Calu3 (cell line): ENCODE data around the gene KIF21B. TPM values are rescaled to one million over a fixed set of nuclear protein-coding genes. Genes with fewer than 3 reads are reported as not detected.

ENCODE experiments used
- BruUV-seq: library from RNA; stranded (reverse); fragments of 400-500 nt; replicated peaks from 2 replicates; lab custom pipeline; 2021; lab: Mats Ljungman, UMichigan
- CTCF ChIA-PET: fragments of 300-600 bp; sonication (Branson Sonifier 250); formaldehyde crosslinking; loops from one replicate; lab custom pipeline; 2022; ENCODE audit warnings: antibody characterized with exemption; lab: Charles Lee
- DNase-seq: peaks from one replicate; pipeline ENCODE4 v3.0.0; 2022
- H3K27ac Mint-ChIP-seq: one replicate; pipeline ENCODE4 v1.8.0; 2022; ENCODE audit warnings: mixed read lengths; ENCODE audit not compliant: unreplicated experiment
- H3K27me3 Mint-ChIP-seq: one replicate; pipeline ENCODE4 v1.8.0; 2022; ENCODE audit warnings: mixed read lengths; ENCODE audit not compliant: unreplicated experiment
- H3K36me3 Mint-ChIP-seq: one replicate; pipeline ENCODE4 v1.8.0; 2022; ENCODE audit warnings: mild to moderate bottlenecking, moderate library complexity, mixed read lengths; ENCODE audit not compliant: insufficient read depth, unreplicated experiment
- H3K4me1 Mint-ChIP-seq: one replicate; pipeline ENCODE4 v1.8.0; 2022; ENCODE audit warnings: mild to moderate bottlenecking, low read depth, mixed read lengths; ENCODE audit not compliant: unreplicated experiment
- H3K4me3 Mint-ChIP-seq: one replicate; pipeline ENCODE4 v1.8.0; 2022; ENCODE audit warnings: mild to moderate bottlenecking, low read depth, moderate library complexity, mixed read lengths; ENCODE audit not compliant: unreplicated experiment
- H3K9me3 Mint-ChIP-seq: one replicate; pipeline ENCODE4 v1.8.0; 2022; ENCODE audit warnings: low read depth, mixed read lengths; ENCODE audit not compliant: unreplicated experiment
- intact Hi-C: fragments of 100-400 bp; cut with micrococcal nuclease; formaldehyde crosslinking; loops from one replicate; pipeline ENCODE4 v1.10.0; 2022; ENCODE audit not compliant: unreplicated experiment
- total RNA-seq: library from RNA; stranded (reverse); gene quantifications from 2 replicates; pipeline ENCODE4 v1.2.3, GENCODE V29; 2022
- TF ChIP-seq, protein P1 (sequence below): fragments of 200-600 bp; IDR thresholded peaks from one replicate; pipeline ENCODE4 v1.8.0; 2022; ENCODE audit warnings: antibody characterized with exemption; ENCODE audit not compliant: unreplicated experiment

The KIF21B gene
- total RNA-seq, 1 experiment from 2014 or later: 6.7 TPM

DNA sequence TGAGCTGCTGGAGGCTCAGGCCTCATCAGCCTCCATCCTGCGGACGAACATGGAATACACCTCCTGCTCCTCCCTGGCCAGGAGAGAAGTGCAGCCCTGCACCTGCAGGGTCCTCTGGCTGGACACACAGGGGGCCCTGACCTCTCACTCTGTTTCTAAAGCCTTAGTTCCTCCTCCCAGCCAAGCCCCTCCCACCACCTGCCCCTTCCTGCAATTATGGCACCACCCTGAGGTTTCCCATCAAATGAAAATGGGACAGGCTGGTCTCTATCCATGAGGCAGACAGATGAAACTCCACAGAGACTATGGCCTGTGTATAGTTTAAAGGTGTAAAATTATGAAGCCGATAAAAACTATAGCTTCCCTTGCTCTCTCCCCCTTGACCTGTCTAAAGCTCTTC lies 46.1 kb upstream of the KIF21B start:
- intact Hi-C loops: no loop called here
- DNase-seq: no peak
- Mint-ChIP-seq H3K4me3 (no peak overlapping the region), H3K36me3 (no peaks in the 10 kb centered on the region), H3K4me1 (no peaks in the 10 kb centered on the region), H3K27ac (no peak overlapping the region), H3K9me3 (no peaks in the 10 kb centered on the region), H3K27me3 (peaks cover 90% of the 10 kb centered on the region)
- TF ChIP-seq, protein P1, sequence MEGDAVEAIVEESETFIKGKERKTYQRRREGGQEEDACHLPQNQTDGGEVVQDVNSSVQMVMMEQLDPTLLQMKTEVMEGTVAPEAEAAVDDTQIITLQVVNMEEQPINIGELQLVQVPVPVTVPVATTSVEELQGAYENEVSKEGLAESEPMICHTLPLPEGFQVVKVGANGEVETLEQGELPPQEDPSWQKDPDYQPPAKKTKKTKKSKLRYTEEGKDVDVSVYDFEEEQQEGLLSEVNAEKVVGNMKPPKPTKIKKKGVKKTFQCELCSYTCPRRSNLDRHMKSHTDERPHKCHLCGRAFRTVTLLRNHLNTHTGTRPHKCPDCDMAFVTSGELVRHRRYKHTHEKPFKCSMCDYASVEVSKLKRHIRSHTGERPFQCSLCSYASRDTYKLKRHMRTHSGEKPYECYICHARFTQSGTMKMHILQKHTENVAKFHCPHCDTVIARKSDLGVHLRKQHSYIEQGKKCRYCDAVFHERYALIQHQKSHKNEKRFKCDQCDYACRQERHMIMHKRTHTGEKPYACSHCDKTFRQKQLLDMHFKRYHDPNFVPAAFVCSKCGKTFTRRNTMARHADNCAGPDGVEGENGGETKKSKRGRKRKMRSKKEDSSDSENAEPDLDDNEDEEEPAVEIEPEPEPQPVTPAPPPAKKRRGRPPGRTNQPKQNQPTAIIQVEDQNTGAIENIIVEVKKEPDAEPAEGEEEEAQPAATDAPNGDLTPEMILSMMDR: no peak
- no TSS peak for BruUV-seq
- CTCF ChIA-PET: interaction anchor here (0.7 kb wide), 1 partner anchor 9 kb away, joined by 3 read pairs; no protein-coding TSS in a partner anchor

DNA sequence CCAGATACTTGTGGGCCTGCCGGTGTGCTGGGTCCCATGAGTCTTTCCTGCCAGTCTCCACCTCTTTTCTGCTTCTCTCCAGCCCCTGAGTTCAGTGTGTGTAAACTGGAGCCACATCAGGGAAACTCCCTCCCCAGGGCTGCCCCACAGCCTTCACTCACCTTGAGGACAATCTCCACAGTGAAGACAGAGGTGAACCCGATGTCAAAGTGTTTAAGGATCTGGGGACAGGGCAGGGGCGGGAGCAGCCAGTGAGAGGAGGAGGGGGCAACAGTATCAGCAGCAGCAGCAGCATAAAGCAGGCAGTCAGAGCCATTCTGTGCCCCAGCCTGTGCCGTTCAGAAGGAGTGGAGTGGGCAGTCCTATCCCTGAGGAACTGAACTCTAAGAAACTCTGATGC lies 45.5 kb upstream of the KIF21B start:
- TF ChIP-seq, protein P1: no peak
- H3K27ac Mint-ChIP-seq: no peak overlapping the region
- H3K36me3 Mint-ChIP-seq: no peaks in the 10 kb centered on the region
- H3K9me3 Mint-ChIP-seq: no peaks in the 10 kb centered on the region
- BruUV-seq: no TSS peak
- peaks cover 94% of the 10 kb centered on the region for H3K27me3 Mint-ChIP-seq
- CTCF ChIA-PET: no interaction called here
- H3K4me3 Mint-ChIP-seq: no peak overlapping the region
- intact Hi-C loops: no loop called here
- no peaks in the 10 kb centered on the region for H3K4me1 Mint-ChIP-seq
- DNase-seq: no peak

DNA sequence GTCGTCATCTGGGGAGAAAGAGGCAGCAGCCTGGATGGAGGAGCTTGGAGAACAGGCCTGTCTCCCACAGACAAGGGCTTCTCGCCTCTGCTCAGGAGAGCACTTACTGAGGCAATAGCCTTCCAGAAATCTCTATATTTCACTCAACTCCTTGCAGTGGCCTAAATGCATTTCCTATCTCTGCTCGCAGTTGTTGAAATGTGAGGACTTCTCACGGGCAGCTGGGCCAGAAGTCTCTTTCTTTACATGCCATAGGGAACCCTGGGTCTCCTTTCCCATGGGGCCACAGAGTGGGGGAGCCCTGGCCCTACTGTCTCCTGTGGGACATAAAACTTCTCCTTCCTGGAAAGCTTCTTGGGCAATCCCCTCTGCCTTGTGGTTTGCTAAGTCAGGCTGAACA lies 43.5 kb upstream of the KIF21B start:
- intact Hi-C loops: no loop called here
- H3K27ac Mint-ChIP-seq: no peak overlapping the region
- H3K9me3 Mint-ChIP-seq: no peaks in the 10 kb centered on the region
- CTCF ChIA-PET: no interaction called here
- no TSS peak for BruUV-seq
- H3K27me3 Mint-ChIP-seq: peaks cover 88% of the 10 kb centered on the region
- no peaks in the 10 kb centered on the region for H3K36me3 Mint-ChIP-seq
- no peaks in the 10 kb centered on the region for H3K4me1 Mint-ChIP-seq
- TF ChIP-seq, protein P1: no peak
- DNase-seq: no peak
- no peak overlapping the region for H3K4me3 Mint-ChIP-seq

DNA sequence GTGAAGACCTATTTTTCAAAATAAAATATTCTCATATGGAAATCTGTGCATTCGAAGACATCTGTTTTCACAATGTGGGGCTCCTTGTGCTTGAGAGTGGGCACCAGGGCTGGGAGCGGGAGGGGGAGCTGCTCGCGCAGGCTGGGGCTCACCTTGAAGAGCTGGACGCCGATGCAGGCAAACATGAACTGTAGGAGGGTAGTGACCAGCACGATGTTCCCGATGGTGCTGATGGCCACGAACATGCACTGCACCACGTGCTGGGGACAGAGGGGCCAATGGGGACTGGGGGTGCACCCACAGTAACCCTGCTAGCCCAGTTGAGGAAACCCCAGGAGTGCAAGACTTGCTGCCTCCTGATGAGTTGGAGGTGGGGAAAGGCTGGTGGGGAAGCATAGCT lies 42.2 kb upstream of the KIF21B start:
- intact Hi-C loops: no loop called here
- no peak overlapping the region for H3K27ac Mint-ChIP-seq
- DNase-seq: no peak
- CTCF ChIA-PET: no interaction called here
- no peaks in the 10 kb centered on the region for H3K9me3 Mint-ChIP-seq
- no peaks in the 10 kb centered on the region for H3K36me3 Mint-ChIP-seq
- H3K27me3 Mint-ChIP-seq: peaks cover 86% of the 10 kb centered on the region
- TF ChIP-seq, protein P1: no peak
- H3K4me3 Mint-ChIP-seq: no peak overlapping the region
- no TSS peak for BruUV-seq
- no peaks in the 10 kb centered on the region for H3K4me1 Mint-ChIP-seq
